Measurements from ENCODE around the gene DNAH14. TPM values are rescaled to one million over a fixed set of nuclear protein-coding genes. Genes with fewer than 3 reads are reported as not detected.

DNAH14 gene
- total RNA-seq, 4 donors from 2014 or later: 4.1 to 84.0 (median 11.4) TPM

DNA sequence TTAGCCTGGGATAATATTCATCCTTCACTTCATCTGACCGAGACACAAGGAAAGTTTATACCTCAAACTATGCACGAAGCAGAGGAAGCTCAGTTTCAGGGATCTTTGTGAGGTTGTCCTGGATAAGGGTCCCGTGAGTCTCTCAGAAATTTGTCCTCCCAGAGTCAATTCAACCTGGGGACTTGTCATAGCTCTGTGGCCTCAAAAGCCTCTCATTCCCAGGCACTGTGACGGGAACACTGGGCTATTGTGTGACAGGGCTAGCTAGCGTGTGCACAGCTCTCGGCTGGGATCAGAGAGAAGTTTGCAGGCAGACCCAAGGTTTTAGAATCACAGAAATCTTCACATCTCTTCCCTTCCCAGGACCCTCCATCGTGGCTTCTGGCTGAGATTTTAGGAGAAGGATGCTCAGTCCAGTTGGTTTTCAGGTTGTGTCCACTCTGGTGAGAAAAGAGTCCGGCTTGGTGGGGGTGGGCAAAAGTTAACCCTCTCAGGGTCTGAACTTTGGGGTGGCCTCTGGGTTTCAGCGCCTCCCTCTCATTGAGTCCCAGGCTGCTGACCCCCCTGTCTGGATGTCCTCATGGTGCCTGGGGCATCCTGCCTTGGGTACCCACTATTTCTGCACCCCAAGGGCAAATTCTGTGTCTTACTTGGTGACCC is 518.8 kb downstream of the DNAH14 start:
- TF ChIP-seq POLR2AphosphoS5 (IDR thresholded peaks at IDR 0.05) (no peak), EP300 (IDR thresholded peaks at IDR 0.05; ENCODE audit: low read depth) (peak; percentile 23), POLR2A (IDR thresholded peaks at IDR 0.05) (no peak)
- TF ChIP-seq, protein P1, sequence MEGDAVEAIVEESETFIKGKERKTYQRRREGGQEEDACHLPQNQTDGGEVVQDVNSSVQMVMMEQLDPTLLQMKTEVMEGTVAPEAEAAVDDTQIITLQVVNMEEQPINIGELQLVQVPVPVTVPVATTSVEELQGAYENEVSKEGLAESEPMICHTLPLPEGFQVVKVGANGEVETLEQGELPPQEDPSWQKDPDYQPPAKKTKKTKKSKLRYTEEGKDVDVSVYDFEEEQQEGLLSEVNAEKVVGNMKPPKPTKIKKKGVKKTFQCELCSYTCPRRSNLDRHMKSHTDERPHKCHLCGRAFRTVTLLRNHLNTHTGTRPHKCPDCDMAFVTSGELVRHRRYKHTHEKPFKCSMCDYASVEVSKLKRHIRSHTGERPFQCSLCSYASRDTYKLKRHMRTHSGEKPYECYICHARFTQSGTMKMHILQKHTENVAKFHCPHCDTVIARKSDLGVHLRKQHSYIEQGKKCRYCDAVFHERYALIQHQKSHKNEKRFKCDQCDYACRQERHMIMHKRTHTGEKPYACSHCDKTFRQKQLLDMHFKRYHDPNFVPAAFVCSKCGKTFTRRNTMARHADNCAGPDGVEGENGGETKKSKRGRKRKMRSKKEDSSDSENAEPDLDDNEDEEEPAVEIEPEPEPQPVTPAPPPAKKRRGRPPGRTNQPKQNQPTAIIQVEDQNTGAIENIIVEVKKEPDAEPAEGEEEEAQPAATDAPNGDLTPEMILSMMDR (IDR thresholded peaks at IDR 0.05): no peak
- no peaks in the 10 kb centered on the region for H3K9me3 ChIP-seq
- H3K4me1 ChIP-seq: peaks cover 37 to 72% (median 63%) of the 10 kb centered on the region in 4 donors
- intact Hi-C loops (cut with DNase I; ENCODE audit: low total_unique reads): no loop called here
- no peaks in the 10 kb centered on the region for H3K36me3 ChIP-seq
- no peak overlapping the region for H3K4me3 ChIP-seq
- in situ Hi-C loops (cut with MboI; ENCODE audit: low pct_ligation_motif_present in 1 of 4, low pct_unique_long_range_greater_than_20kb in 1 of 4, low sequenced_read_pairs in 3 of 4): no loop called here
- H3K27ac ChIP-seq: peak overlapping the region; percentile 89 to 93 (median 92)
- 77 to 86% methylated on average over 2 to 9 of the region's 9 CpGs for WGBS, 2 donors (ENCODE audit: low coverage in 1 of 2)
- DNase-seq: peak; percentile 10
- H3K27me3 ChIP-seq: no peaks in the 10 kb centered on the region
